HG03135 (cell line): ENCODE data around the gene BHMT.
"Not testable (repeated sequence)": the region's sequence is repeated elsewhere in the genome, so short reads cannot be mapped to it uniquely, and the experiment has no call there.

Source experiments
- ATAC-seq: cut with Tn5 transposase; IDR thresholded peaks from one replicate; pipeline ENCODE4 v1.9.1; 2021; ENCODE audit warnings: mild to moderate bottlenecking, moderate library complexity; ENCODE audit not compliant: unreplicated experiment

The BHMT gene

DNA sequence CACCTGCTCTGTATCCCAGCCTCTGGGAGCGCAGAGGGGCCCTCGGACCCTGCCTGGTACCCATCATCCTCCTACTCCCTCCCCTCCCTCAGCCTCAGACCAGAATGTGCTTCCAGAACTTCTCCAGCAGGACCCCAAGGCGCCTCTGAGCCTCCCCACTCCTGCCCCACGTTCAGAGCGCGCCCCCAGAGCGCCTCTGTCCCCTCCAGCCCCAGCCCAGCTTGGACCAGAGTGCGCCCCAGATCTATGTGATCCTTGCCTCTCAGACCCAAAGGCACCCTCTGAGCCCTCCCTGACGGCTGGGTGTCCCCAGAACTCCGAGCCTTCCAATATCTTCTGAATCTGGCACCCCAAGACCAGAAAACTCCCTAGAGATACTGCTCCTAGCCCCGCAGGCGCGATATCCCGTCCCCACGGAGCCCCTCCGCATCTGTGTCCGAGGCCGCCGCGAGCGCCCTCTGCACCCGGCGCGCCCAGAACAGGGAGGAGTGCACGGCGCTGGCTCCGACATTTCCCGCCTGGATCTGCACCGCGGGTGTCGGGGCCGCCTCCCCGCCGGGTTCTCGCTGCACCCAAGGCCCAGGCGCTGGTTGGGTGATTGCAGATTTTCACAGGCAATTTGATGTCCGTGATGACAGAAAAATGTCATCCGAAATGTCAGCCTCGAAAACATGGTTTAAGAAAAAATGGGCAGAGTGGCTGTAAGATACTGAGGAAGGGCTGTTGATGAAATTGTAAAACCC is 522 bp downstream of the BHMT start:
- ATAC-seq, result no peak

DNA sequence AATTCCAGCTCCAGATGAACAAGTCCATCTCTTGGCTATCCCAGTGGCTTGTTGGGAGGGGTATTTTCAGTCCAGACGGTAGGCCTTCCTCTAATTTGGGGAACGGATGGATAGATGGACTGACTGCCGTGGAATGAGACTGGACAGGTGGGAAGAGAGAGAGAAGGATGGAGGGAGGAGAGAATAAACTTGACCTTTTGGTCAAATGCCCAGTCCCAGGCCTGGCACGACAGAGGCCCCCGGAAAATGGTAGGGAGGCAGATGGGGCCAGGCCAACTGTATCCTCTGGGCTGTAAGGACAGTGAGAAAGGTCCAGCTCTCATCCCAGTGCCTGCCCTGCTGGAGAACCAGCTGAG is 1.1 kb downstream of the BHMT start:
- no peak for ATAC-seq

DNA sequence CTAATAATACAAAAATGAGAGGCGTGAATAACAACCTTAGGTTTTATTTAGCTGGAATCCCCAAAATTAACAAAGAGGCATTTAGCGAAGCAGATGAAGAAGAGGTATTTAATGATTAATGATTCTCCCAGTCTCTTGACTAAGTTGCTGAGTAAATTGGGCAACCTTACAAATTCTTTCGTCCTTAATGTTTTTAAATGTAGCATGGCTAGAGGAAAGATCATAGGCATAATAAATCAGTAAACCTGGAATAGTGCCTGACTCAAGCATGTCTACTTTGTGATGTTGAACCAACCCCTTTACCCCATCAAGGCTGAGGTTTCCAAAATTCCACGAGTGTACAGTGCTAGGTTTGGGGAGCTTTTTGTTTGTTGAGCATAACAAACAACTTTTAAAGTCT is 7.9 kb downstream of the BHMT start:
- no peak for ATAC-seq

DNA sequence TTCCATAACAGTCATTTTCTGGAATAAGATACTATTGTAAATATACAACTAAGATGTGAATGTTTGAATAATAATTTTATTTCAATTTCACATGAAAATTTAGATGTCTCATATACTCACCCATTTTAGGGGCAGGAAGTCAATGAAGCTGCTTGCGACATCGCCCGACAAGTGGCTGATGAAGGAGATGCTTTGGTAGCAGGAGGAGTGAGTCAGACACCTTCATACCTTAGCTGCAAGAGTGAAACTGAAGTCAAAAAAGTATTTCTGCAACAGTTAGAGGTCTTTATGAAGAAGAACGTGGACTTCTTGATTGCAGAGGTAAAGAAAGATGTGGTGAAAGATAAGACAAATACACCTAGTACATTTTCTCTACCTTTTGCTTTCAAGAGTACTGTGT is 8.6 kb downstream of the BHMT start:
- no peak for ATAC-seq

DNA sequence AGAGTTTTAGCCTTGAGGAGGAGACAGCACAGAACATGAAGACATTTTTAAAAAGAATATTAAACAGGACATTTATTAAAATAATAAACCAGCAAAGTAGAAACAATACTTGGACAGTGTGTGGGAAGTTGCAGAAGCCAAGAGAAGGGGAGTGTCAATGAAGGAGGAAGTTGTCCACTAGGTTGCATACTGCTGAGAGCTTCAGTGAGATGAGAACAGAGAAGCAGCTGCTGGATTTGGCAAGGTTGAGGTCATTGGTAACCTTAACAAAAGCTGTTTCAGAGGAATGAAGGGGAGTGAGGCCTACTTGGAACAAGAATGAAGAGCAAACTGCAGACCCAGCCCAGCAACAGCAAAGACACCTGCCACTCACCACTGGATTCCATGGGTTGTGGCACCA is 11.4 kb downstream of the BHMT start:
- no peak for ATAC-seq

DNA sequence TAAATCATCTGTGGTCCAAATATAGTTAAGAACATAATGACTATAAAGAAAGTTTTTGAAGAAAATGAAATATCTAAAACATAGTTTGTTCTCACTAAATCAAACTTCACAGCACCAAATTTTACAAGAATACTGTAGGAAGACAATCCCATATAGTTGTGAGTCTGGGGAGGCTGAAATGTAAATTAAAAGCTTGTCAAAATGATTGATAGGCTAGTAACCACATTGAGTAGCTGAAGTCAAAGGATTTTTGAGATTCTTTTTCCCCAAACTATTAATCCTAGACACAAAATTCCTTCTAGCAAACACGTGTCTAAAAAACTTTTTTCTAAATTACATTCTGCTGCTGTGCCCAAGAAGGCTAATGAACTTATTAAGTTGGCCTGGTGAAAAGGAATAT is 13.0 kb downstream of the BHMT start:
- ATAC-seq, result no peak

DNA sequence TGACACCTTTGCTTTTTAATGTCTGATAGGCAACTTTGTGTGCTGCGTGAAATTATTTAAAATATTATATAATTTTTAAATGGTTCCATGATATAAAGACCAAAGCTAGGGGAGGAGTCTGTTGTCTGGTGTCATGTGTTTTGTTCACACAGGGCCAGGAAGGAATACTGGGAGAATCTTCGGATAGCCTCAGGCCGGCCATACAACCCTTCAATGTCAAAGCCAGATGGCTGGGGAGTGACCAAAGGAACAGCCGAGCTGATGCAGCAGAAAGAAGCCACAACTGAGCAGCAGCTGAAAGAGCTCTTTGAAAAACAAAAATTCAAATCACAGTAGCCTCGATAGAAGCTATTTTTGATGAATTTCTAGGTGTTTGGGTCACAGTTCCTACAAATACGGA is 19.2 kb downstream of the BHMT start:
- ATAC-seq, result no peak

DNA sequence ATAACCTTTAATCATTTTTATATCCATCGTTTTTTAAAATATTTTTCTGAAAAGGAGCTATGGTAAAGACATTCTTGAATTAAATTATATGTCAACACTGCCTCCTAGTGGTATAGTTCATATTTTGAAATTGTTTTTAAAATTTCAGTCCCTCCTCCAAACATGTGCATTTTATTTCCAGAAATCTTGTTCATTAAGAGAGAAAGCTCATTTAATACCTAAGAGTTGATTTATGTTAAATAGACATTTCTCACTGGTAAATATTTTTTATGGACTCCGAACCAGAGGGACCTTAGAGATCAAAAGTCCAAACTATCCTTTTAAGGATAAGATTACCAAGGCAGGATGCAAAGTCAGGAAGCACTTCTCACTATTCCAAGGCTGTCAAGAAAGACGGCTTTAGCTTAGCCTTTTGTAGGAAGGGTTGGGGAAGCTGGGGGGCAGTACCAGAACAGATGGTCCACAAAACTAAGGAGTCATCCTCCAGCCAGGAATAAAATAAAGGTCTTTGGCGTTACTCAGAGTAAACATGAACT is 21.6 kb downstream of the BHMT start:
- ATAC-seq, result no peak

DNA sequence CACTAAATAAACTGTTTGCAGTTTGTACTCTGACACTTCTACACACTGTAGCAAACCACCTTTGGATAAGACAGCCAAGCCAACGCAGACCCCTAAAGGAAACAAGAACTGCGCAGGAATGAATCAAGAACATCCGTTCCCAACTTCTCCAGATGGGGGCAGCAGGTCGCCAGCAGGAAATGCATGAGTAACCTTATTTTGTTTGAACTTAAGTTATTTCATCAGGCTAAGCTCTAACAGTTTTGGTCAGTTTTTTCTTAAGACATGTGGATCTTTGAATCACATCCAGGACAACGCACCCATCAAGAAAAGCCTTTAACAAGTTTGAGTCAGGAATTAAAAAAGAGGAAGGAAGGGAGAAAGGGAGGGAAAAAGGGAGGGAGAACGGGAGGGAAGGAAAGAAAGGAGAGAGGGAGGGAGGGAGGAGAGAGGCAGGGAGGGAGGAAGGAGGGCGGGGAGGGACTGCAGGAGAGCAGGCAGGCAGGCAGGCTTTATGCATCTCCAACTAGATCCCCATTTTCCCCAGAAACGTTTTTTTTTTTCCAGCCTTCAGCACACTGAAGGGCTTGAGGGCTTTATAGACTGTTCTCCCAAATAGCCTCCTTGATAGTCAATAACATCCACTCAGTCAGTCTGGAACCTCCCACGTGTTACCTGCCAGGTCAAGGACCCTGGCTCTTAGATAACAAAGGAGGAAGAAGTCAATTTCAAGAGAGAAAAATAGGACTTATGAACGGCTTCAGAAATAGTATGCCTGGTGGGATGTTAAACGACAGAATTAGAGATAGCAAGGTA is 22.2 kb downstream of the BHMT start:
- no peak for ATAC-seq

DNA sequence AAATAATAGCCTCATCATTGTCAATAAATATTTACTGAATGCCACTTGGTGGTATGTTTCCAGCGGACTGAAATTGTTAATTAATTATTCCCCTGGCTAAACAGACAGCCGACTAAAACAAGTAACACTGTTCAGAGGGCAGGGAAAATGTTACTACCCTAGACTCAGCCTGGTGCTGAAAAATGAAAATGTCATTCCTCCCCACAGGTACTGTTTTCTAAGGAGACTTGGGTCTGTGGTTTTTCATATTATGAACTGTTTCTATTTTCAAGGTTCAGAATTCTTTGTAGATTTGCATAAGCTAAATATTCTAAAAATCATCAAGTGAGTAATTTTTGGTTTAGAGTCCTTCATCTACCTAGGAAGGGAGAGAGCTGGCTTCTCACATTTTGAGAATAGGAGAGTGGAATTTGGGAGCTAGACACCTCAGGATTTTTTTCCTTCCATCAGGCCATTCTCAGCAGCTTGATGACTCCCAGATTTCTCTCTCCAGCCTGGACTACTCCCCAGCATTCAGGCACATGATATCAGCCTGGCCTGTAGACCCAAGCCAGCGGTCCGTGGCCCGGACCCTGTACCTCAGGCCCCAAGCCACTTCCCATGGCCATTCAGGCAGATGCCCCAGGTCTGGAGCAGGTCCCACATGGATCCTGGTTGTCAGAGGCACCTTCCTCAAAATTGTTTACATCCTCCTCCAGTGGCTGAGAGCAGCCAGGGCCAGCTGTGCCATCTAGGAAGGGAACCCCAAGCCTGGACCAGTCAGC is 24.4 kb downstream of the BHMT start:
- ATAC-seq, result no peak

DNA sequence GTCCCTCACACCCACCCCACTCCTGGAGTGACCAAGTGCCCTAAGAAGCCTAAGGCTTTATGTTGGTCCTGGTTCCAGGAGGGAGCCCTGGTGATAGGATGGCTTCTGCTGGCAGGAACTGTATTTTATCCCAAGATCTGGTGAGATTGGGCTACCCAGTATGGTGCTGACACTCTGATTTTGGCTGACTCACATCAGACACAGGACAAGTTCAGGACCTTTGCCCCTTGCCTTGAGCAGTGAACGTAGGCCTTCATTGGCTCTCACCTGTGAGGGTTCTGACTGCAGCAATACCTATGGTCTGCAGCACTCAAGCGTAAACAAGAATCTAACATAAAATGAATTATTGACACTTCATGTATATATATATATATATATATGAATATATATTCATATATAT is 25.0 kb downstream of the BHMT start:
- ATAC-seq, result no peak

DNA sequence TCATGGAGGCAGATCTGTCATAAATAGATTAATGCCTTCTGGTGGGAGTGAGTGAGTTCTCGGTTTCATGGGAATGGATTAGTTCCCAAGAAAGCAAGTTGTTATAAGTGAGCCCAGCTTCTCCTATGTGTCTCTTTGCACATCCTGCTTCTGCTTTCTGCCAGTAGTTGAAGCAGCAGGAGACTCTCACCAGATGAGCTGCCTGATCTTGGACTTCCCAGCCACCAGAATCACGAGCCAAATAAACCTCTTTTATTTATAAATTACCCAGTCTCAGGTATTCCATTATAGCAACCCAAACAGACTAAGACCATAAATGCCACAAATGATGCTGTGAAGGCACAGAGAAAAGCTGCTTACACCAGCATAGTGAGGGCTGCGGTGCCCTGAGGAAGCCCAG is 28.9 kb downstream of the BHMT start:
- ATAC-seq, result no peak

DNA sequence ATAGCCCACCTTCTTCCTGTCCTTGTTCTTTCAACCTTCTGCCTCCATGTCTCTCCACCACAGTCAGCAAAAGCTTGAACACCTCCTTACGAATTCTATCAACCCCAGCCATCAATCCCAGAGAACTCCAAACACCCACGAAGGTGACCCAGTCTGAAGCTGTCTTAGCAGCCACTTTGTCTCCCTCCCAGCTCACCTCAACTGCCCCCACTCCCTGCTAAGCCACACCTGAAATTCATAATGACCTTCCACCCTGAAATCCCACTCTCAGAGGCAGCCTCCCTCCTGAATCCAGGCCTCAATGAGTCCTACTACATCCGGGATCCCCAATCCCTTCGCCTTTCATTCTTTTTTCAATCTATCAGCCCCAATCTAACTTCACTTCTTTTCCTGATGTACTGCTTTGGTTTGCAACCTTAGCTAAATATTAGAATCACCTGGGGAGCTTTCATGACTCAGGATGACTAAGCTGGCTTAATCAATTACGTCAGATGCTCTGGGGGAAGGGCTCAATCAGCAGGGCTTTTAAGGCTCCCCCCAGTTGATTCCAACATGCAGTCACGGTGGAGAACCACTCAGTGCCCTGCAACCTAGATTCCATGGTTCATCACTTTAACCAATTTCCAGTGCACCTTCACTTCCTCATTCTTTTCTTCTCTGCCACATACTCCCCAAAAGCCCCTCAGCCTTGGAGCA is 32.2 kb downstream of the BHMT start:
- no peak for ATAC-seq

DNA sequence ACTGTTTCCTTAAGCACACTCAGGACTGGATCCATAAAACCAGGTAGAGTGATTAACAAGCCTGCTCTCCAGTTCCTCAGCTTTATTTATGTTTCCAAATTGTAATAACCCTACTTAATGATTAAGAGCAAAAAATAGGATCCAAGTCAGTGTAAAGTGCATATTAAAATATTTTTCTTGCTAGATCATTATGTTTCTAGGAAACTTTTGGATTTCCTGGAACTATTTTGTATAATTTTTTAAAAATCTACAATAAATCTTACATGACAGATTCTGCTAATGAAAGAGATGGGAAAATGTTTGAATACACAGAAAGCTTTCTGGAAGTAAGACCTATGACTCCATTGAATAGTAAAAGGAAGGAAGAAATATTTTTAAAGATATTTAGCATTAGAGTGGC is 35.5 kb downstream of the BHMT start:
- ATAC-seq, result no peak

DNA sequence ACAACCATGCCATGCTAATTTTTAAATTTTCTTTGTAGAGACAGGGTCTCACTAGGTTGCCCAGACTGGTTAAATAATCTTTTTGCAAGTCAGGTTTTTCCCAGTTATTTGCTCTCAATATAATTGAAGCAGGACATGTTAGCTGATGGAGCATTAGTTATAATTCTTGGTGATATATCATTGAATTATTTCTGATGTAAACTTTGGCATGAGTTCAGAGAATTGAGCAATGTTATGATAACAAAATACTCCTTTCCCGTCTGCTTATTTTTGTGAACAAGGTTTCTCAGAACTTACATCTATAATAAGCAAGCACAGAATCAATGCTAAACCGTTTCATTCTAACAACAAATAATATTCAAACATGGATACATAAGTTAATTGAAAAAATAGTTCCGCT is 37.8 kb downstream of the BHMT start:
- no peak for ATAC-seq

DNA sequence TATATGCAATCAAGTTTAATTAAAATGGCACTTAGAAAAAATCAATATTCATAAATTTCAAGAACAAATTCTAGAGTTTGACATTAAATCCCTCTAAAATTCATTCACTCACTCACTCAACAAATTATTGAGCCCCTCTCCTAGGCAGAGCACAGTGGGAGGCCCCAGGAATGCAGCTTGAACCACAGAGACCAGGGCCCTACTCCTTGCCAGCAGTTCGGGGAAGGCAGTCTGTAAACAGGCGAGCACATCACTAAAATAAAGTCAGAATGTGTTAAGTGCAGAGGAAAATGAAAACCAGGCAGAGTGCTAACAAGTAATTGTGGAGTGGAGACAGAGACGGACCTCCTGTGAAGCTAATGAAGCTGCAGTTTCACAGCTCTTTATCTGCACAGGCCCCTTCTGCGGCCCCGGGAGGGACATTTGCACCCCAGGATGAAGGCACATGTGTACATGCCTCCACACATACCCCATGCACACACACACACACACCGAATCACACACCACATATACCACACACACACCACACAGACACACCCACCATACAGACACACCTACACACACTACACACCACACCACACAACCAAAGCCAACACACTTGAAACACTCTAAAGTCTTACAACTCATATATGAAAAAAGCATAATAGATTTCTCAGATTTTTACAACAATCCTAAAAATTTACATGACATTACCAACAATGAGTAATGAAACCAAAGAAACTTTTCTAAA is 40.5 kb downstream of the BHMT start:
- ATAC-seq, result no peak

DNA sequence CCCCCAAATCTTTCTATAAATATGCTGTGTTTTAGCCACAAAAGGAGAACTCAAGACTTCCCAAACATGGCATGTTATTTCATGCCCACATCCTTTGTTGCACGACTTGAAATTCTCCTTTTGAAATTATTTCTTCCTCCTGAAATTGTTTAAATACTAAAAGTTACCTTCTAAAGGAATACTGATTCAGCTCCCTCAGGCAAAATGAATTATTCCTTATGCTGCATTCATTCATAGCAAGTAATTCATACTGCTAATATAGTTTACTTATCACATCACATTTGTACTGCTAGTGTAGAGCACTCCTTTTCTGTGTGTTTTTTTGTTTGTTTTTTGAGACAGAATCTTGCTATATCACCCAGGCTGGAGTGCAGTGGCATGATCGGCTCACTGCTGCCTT is 45.7 kb downstream of the BHMT start:
- ATAC-seq, result no peak

DNA sequence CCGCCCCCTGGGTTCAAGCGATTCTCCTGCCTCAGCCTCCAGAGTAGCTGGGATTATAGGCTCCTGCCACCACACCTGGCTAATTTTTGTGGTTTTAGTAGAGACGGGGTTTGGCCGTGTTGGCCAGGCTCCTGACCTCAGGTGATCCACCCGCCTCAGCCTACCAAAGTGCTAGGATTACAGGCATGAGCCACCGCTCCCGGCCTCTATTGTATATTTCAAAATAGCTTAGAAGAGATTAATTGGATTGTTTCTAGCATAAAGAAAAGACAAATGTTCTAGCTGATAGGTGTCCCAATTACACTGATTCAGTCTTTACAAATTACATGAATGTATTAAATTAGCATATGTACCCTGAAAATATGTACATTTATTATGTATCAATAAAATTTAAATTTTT is 50.0 kb downstream of the BHMT start:
- not testable (repeated sequence) for ATAC-seq

DNA sequence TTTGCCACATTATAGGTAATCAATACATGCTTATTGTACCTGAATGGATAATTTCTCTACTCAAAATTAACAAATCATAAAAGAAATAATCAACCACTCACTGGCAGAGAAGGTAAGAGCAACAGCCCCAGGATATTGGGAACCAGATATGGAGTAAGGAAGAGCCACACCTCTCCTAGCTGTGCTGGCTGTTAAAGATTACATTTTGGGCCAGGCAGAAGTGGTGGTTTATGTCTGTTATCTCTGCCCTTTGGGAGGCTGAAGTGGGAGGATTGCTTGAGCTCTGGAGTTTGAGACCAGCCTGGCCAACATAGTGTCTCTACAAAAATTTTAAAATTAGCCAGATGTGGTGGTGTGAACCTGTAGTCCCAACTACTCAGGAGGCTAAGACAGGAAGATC is 56.4 kb downstream of the BHMT start:
- ATAC-seq, result no peak

DNA sequence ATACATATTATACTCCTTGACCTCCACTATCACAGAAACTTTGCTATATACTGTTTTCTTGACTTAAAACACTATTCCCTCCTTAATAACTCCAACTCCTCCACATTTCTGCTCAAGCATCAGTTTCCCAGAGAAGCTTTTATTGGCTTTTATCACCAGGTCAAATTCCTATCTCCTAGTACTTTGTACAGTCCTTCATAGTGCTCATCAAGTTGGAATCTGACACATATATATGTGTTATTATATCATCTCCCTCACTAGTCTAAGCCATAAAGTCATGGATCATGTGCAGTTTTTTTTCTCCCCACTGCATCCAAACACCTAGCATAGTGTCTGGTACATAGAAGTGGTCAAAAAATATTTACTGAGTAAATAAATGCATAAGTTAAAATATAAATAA is 59.1 kb downstream of the BHMT start:
- no peak for ATAC-seq
